HG02885 (cell line): ENCODE results near the gene SIVA1.
"Not testable (repeated sequence)": the region's sequence is repeated elsewhere in the genome, so short reads cannot be mapped to it uniquely, and the experiment has no call there.

Experiments used
- ATAC-seq: cut with Tn5 transposase; IDR thresholded peaks from one replicate; pipeline ENCODE4 v1.9.1; 2021; ENCODE audit warnings: mild to moderate bottlenecking; ENCODE audit not compliant: unreplicated experiment, poor library complexity

Gene SIVA1

GRCh38 chr14:104718871-104719270 lies 34.1 kb upstream of the SIVA1 start:
- no peak for ATAC-seq

GRCh38 chr14:104719343-104719742 lies 33.6 kb upstream of the SIVA1 start:
- no peak for ATAC-seq

- no peak for ATAC-seq
Measured at GRCh38 chr14:104721505-104722431, 31.2 kb upstream of the SIVA1 start.

- no peak for ATAC-seq
Measured at GRCh38 chr14:104722938-104723650, 29.9 kb upstream of the SIVA1 start.

DNA sequence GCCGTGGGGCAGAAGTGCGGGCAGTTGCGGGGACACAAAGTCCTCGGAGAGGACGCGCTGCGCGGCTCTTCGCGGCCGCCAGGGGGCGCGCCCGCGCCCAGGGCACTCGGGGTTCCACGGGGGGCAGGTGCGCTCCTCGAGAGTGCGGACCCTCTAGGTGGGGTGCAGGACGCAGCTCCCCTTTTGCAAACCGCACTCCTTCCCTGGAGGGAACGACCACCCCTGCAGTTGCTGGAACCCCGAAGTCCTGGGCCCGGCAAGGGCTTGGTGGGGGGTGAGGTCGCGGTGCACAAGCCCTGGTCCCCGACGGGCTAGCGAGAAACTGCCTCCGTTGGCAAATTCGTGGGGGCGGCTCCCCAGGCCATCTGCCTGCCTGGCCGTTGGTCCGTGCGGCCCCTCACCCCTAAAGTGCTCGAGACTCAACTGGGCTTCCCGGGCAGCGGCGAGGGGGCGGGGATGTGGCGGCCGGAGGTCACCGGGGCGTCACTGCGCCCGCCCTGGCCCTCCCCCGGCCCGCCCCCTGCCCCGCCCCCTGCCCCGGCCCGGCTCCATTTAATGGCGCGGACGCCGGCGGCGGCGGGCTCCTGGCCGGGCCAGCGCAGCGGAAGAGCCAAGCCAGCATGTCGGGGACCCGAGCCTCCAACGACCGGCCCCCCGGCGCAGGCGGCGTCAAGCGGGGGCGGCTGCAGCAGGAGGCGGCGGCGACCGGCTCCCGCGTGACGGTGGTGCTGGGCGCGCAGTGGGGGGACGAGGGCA lies 29.1 kb upstream of the SIVA1 start, which contains the start of gene ADSS1:
TSS of gene ADSS1 (plus strand) at position 579 of the 756 bp plus-strand sequence. CDS start at position 621, 42 bp downstream.
- peak; percentile 55 for ATAC-seq

DNA sequence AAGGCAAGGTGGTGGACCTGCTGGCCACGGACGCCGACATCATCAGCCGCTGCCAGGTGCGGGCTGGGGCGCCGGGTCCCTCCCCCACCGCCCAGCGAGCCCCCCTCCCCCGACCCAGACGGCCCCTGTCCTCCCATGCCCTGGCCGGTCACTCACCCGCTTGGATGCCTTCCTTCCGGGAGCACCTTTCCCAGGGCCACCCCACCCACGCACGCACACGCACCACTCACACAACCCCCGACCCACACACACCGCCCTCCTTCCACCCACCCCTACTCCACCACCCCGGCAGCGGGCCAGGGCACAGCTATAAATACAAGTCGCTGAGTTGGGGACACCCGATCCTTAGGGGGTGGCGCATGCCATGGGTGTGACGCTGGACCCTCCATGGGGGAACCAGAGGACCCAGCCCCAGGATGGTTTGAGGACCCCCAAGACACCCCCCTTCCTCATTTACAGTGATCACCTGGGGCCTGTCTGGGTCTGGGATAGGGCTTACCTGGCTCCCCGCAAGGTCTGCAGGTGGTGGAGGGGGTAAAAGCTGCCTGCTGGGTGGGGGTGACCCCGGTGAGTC lies 28.5 kb upstream of the SIVA1 start:
- peak; percentile 6 for ATAC-seq

- no peak for ATAC-seq
Measured at GRCh38 chr14:104724981-104725771, 27.8 kb upstream of the SIVA1 start.

DNA sequence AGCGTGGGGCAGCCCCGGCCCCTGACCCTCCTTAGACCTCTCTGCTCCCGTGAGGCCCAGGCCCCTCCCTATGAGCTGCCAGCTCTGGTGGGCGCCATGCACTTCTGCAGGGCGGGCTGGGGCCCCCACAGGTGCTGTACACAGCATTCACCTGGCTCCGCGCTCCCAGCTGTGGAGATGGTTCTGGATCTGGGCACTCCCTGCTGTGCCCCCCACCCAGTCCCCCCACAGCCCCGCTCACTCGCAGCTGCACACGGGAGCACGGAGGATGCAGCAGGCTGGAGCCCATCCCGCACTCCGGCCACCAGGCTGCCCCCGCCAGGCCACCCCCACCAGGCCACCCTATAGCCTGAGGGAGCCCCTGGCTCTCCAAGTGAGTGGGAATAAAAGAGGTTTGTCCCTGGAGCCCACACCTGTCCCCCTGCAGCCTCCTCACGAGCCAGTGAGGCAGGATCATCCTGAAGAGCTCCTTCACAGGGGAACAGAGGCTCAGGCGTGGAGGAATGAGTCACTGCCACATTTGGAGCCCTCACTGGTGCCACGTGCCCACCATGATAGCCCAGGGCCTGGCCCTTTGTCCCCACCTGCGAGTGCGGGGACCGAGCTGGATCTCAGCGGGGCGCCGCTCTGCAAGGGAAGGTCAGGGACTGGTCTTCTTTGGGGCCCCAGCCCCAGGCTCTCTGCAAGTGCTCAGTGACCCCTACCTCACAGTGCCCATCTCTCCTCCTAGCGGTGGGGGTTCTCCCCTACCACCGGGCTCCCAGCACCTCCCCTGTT lies 27.0 kb upstream of the SIVA1 start:
- no peak for ATAC-seq

- ATAC-seq = no peak
Measured at GRCh38 chr14:104726600-104727451, 26.1 kb upstream of the SIVA1 start.

- ATAC-seq = no peak
Measured at GRCh38 chr14:104728631-104729030, 24.3 kb upstream of the SIVA1 start.

GRCh38 chr14:104729176-104729834 lies 23.6 kb upstream of the SIVA1 start:
- not testable (repeated sequence) for ATAC-seq

GRCh38 chr14:104729835-104730181 lies 23.1 kb upstream of the SIVA1 start:
- no peak for ATAC-seq

GRCh38 chr14:104730487-104730886 lies 22.5 kb upstream of the SIVA1 start:
- no peak for ATAC-seq

- no peak for ATAC-seq
Measured at GRCh38 chr14:104731320-104732294, 21.3 kb upstream of the SIVA1 start.

- ATAC-seq = no peak
Measured at GRCh38 chr14:104732355-104732804, 20.6 kb upstream of the SIVA1 start.
